GM12874 (cell line): ENCODE data around the gene DYRK3.

Experiments
- TF ChIP-seq, protein P1 (sequence below): IDR thresholded peaks from 2 replicates; pipeline ENCODE4 v1.5.1; 2011; ENCODE audit warnings: low read depth, mild to moderate bottlenecking, control low read depth, low read length, moderate library complexity; ENCODE audit not compliant: insufficient read depth

The DYRK3 gene

DNA sequence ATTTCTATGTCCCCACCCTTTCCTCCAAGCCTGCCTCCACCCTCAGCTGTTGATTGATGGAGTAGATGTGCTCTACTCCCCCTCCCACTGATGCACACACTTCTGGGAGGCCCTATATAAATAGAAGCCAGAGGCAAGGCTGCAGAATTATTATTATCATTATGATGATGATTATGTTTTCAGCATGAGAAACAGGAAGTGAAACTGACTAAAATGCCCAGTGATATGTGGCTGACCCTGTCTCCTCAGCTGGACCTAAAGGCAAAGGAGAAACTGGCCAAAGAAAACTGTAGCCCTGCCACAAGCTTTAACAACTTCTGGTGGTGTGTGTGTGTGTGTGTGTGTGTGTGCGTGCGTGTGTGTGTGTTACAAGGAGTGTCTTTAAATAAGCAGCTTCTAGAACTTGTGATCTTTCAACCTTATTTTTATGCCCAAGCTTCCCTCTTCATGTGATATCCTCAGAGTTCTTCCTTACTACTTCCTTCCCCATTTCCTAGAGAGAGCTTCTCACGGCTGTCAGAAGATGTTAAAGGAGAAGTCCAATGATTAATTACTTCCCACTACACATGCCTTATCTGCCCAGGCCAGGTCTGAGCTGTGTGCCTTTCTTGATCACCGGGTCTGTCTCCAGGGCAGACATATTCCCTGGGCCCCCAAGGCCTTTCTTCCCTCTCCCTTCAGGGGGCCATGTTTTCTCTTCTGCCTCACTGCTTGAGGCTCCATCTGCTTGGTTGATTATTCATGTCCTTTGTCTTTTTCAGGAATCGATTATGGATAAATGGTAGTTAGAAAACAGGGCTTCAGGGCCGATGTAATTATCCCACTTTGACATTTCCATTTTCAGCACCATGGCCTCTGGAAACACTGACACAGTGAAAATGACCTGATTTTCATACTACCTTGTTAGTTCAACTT, 37.8 kb downstream of the DYRK3 start:
- TF ChIP-seq, protein P1, sequence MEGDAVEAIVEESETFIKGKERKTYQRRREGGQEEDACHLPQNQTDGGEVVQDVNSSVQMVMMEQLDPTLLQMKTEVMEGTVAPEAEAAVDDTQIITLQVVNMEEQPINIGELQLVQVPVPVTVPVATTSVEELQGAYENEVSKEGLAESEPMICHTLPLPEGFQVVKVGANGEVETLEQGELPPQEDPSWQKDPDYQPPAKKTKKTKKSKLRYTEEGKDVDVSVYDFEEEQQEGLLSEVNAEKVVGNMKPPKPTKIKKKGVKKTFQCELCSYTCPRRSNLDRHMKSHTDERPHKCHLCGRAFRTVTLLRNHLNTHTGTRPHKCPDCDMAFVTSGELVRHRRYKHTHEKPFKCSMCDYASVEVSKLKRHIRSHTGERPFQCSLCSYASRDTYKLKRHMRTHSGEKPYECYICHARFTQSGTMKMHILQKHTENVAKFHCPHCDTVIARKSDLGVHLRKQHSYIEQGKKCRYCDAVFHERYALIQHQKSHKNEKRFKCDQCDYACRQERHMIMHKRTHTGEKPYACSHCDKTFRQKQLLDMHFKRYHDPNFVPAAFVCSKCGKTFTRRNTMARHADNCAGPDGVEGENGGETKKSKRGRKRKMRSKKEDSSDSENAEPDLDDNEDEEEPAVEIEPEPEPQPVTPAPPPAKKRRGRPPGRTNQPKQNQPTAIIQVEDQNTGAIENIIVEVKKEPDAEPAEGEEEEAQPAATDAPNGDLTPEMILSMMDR, result no peak

DNA sequence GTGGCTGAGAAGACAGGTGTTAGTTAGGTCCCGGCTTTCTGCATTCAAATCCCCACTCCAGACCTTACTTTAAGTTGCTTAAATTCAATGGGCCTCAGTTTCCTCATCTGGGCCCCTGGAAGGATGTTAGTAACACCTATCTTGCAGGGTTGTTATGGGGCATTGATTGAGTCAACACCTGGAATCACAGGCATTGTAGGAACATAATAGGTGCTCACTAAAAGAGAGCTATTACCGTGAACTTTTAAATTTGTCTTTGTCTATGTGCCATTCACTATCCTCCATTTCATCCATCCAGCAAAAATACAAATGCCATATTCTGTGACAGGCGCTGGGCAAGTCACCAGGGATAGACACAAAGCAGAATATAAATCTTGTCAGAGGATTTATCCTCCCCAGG, 38.9 kb downstream of the DYRK3 start:
- TF ChIP-seq, protein P1, result no peak

DNA sequence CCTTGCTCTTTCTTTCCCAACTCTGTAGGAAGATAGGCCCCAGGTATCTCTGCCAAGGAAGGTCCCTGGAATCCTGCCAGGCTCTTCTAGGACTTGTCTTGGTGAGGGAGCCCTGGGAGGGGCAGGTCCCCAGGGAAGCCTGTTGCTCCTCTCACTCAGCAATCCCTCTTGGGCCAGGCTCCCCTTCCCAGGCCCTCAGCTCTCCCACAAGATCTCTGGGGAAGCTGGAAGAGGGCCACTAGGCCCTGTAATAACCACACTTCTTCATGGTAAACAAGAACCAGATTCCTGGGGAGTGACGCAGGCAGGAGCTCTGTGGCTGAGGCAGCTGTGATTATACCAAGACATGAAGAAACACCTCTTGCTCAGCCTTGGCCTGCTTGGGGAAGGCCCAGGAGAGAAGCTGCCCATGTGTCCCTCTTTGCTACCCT, 39.4 kb downstream of the DYRK3 start:
- TF ChIP-seq, protein P1, result no peak

DNA sequence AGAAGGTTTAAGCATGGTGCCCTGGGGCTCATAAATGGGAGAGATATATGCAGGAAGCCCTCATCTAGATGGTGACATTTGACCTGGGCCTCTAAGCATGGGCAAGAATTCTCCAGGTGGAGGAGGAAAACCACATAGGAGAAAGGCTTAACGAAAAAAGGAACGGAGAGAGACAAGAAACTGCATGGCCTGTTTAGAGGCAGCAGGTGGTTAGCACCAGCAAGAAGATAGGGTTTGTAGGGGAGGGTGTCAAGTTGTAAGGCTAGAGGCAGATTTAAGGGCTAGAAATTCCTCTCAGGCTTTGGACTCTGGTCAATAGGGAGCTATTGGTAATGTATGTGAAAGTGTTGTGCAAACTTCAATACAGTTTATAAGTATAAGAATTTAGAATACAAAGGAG, 41.2 kb downstream of the DYRK3 start:
- TF ChIP-seq, protein P1, result no peak

DNA sequence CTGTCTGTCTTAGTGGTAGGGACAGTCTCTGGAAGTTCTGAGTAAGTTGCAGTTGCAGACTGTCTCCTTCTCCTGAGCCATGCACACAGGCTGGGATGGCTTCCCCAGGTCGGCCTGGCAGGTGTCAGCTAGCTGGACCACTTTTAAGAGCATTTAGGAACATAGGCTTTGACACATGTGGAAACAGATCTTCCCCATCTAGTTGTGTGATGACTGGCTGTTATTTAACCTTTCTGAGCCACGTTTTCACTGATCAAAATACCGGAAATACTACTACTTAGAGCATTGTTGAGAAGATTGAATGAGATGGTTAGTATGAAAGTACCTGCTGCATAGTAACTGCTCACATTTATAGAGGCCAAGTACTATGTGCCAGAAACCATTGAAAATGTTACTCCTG, 43.2 kb downstream of the DYRK3 start:
- TF ChIP-seq, protein P1, result no peak

DNA sequence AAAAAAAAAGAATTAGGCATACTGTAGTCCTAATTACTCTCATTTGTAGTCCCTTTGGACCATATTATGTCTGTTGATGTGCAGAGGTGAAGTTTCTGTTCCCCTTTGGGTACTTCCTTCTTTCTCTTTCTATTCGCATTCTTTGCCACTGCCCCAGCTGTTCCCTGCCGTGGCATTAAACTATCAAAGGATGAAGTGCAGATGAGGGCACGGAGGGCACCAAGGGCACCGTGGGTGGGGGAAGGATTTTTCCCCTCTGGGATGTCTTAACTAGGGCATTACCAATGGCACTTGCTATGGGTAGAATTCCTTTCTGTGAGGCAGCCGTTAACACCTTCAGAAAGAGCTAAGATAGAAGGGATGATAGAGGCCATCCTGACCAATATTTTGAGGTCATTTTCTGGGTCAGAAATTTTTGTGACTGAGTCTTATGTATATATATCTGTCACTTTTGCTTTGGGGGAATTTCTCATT, 44.4 kb downstream of the DYRK3 start:
- TF ChIP-seq, protein P1, result no peak

DNA sequence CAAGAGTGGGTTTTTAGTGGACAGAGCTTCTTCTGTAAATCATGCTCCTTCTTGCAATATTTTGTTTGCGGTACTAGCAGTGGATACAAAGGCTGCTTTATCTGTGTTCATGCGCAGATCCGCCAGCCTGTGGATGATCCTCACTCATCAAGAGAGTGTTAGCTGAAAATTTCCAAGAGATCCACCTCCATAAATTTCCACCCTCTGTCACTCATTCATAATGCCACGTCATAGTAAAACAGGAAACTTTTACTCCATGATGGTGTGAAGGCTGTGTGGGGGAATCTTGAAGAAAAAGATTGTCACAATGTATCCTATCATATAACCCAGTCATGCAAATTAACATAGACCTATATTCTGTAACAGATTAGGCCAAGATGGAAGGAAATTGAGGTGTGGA, 44.9 kb downstream of the DYRK3 start:
- TF ChIP-seq, protein P1, result no peak
